GM12865 (cell line): ENCODE data around the gene SERINC5.

Experiments used
- DNase-seq: peaks from one replicate; pipeline ENCODE4 v3.0.0; 2010; ENCODE audit warnings: low read depth
- H3K4me3 ChIP-seq: 2 replicates; pipeline ENCODE4 v1.5.1; 2011; ENCODE audit warnings: mild to moderate bottlenecking, low read depth, low read length, control low read depth
- CTCF ChIP-seq: IDR thresholded peaks from 2 replicates; pipeline ENCODE4 v1.5.1; 2011; ENCODE audit warnings: low read length, control low read depth, low read depth, inconsistent platforms; ENCODE audit not compliant: insufficient read depth; ENCODE audit errors: missing control alignments

Gene SERINC5

GRCh38 chr5:80255431-80255810 is 427 bp downstream of the SERINC5 start:
- TF ChIP-seq CTCF, result no peak
- peak overlapping the region; percentile 68 for H3K4me3 ChIP-seq
- peak; percentile 37 for DNase-seq

DNA sequence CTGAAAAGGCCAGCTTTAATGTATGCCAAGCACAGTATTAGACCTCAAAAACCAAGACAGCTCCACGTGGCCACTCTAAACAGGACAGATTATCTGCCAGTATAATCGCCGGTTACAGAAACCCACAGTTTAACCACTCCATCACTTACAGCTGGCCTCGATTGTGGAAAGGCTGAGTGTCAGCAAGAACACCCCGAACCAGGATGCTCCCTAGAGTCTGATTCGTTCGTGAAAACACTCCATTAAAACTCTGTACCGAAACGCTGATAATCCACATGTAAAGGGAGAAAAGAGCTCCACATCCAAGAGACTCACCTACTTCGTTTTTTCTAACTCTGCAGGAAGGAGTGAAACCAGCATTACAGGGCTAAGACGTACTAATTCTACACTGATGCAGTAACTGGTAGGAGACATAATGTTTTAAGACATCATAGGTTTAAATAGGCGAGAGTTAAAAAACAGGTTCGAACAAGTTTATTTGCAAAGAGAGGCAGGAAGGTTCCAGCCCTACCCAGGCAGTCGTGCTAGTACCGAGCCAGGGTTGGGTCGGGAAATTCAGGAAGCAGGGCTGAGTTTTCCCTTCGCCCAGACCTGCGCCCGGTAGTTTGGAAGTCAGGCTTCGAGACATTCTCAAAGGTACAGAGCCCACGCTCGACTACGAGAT is 949 bp downstream of the SERINC5 start:
- no peak for TF ChIP-seq CTCF
- H3K4me3 ChIP-seq, result peak overlapping the region; percentile 68
- DNase-seq, result peak; percentile 5

- no peak overlapping the region for H3K4me3 ChIP-seq
- no peak for DNase-seq
These were observed 4.2 kb downstream of the SERINC5 start for GRCh38 chr5:80251636-80252035.

DNA sequence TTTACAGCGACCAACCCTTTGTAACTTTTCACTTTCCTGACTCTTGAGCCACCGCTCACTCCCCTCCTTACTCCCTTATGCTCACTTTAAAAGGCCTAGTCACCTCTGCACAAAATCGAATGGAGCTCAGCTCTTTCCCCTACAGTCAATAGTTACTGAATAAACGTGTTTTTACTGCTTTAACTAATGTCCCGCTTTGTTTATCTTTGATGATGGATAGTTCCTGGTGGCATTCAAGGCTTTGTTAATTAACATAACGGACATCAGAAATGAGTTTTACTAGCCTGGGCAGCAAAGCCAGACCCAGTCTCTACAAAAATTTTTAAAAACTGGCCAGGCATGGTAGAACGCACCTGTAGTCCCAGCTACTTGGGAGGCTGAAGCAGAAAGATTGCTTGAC is 5.0 kb downstream of the SERINC5 start:
- no peak for DNase-seq
- no peak for TF ChIP-seq CTCF
- H3K4me3 ChIP-seq, result no peak overlapping the region

More at GRCh38 chr5:80251636-80252035, 4.2 kb downstream of the SERINC5 start:
- TF ChIP-seq CTCF, result no peak

DNA sequence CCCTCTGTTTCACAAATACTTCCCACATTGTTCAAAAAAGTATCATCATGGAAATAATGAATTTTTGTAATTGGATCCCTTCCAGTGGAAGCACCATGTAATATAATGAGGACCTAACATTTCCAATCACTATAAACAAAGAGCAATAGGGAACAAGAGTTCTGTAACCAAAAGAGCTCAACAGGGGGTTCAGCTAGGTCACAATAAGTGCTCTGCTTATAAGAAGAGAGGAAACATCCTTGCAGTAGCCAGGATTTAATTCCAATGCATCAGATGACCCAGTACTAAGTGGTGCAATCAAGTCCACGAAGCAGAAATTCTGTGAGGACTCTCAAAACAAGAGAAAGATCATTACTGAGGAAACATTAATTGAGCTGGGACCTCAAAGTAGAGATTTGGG is 5.9 kb downstream of the SERINC5 start:
- TF ChIP-seq CTCF, result no peak
- no peak for DNase-seq
- H3K4me3 ChIP-seq, result no peak overlapping the region

GRCh38 chr5:80248378-80248777 is 7.5 kb downstream of the SERINC5 start:
- DNase-seq, result no peak
- no peak for TF ChIP-seq CTCF
- no peak overlapping the region for H3K4me3 ChIP-seq

GRCh38 chr5:80246995-80247729 is 8.7 kb downstream of the SERINC5 start:
- DNase-seq, result peak; percentile 41
- no peak overlapping the region for H3K4me3 ChIP-seq
- TF ChIP-seq CTCF, result no peak
